Frontal cortex (tissue), 4 donors: ENCODE measurements around the gene CASP10. TPM values are rescaled to one million over a fixed set of nuclear protein-coding genes. Genes with fewer than 3 reads are reported as not detected.

Experiments used
- DNase-seq, 2 donors: peaks; one replicate each; pipeline ENCODE4 v3.0.0; 2012; ENCODE audit warnings: low spot score in 2 of 2
- FAIRE-seq: peaks from 2 replicates; lab custom pipeline; 2012; peaks lifted over from hg19 to GRCh38; lab: Jason Lieb, UNC
- small RNA-seq: library from RNA; depleted of rRNA; stranded (forward); fragments of <200 nt; gene quantifications from one replicate; pipeline ENCODE3, GENCODE V24; 2014
- total RNA-seq: library from RNA; depleted of rRNA; stranded (reverse); fragments of >200 nt; gene quantifications from one replicate; pipeline ENCODE4 v1.2.3, GENCODE V29; 2014
- donor health status: control.
- donor health status: control.
- donor health status: control.

CASP10 gene
- total RNA-seq, 1 donor from 2014 or later: 2.4 TPM

DNA sequence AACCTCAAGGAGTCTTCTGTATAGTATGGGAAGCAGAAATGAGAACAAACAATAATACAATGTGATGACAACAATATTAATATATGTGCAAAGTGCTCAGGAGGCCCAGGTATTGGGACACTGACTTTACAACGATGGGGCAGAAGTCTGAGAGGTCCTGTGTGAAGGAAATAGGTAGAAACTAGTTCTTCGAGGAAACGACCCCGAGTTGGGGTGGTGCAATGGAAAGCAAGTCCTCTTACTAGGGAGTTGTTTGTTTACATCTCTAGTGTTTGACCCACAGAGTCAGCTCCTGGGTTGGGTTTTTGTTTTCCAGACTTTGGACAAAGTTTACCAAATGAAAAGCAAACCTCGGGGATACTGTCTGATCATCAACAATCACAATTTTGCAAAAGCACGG is 93.6 kb downstream of the CASP10 start:
- FAIRE-seq: no peak
- DNase-seq: no peak

Small RNA genes lying within 50 kb of the gene (small RNA-seq; reads per million reads assigned to genes)
- not detected for gene AC007283.2
- gene MTND4LP13: not detected
- gene RNU7-45P: not detected

Other genes with a start within 250 kb of the CASP10 start
- gene ORC2, start 219.5 kb upstream of the CASP10 start, total RNA-seq: 21.6 TPM
- 55.0 TPM for gene HYCC2, start 111.5 kb upstream of the CASP10 start, total RNA-seq
- gene NDUFB3, start 111.1 kb upstream of the CASP10 start, total RNA-seq: 39.1 TPM
- gene CFLAR, start 67.0 kb upstream of the CASP10 start, total RNA-seq: 26.1 TPM
- 1.6 TPM for gene CASP8, start 77.4 kb downstream of the CASP10 start, total RNA-seq
- 2.4 TPM for gene FLACC1, start 174.2 kb downstream of the CASP10 start, total RNA-seq